ENCODE measurements around the gene DOCK3.
"Not testable (repeated sequence)": the region's sequence is repeated elsewhere in the genome, so short reads cannot be mapped to it uniquely, and the experiment has no call there.

The DOCK3 gene

DNA sequence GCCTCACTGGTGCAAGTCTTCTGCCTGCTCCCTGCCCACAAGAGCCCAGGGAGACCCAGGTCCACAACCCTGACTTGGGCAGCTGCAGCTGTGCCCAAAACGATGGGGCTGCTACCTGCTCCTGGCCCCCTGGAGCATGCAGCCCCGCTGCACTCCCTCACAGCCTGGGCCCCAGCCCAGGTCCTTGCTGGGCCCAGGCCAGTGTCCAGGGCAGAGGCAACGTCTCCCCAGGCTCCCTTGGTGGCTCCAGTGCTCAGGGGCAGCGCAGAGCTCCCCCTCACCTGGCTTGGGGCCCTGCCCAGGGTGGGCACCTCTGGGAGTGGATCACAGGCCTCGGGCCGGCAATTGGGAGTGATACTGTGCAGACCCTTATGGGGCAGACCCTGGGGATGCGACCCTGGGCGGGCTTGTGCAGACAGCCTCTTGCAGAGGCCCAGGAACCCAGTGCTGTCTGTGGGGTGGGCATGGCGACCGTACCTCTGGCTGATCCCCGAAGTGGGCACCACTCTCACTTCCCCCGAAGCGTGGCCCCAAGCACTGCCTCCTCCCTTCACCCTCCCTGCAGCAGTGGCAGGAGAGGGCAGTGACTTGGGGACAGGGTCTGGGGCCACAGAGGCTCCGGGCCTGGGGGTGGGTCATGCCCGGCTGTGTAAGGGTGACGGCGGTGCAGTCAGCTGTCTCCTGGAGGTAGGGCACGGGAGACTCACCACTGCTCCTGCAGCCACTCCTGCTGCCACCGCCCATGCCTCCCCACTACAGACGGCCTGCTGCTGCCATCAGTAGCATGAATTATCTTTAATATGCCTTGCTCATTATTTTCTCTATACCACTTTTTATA, 255.9 kb downstream of the DOCK3 start:
- TF ChIP-seq, protein P1, sequence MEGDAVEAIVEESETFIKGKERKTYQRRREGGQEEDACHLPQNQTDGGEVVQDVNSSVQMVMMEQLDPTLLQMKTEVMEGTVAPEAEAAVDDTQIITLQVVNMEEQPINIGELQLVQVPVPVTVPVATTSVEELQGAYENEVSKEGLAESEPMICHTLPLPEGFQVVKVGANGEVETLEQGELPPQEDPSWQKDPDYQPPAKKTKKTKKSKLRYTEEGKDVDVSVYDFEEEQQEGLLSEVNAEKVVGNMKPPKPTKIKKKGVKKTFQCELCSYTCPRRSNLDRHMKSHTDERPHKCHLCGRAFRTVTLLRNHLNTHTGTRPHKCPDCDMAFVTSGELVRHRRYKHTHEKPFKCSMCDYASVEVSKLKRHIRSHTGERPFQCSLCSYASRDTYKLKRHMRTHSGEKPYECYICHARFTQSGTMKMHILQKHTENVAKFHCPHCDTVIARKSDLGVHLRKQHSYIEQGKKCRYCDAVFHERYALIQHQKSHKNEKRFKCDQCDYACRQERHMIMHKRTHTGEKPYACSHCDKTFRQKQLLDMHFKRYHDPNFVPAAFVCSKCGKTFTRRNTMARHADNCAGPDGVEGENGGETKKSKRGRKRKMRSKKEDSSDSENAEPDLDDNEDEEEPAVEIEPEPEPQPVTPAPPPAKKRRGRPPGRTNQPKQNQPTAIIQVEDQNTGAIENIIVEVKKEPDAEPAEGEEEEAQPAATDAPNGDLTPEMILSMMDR (IDR thresholded peaks at IDR 0.05; ENCODE audit: control insufficient read depth, insufficient read depth, low read depth, low read length, missing control alignments): no peak
- H3K4me3 ChIP-seq (ENCODE audit: control insufficient read depth, low read depth, low read length): no peak overlapping the region
- DNase-seq (ENCODE audit: low read depth): no peak

GRCh38 chr3:50932918-50933317, 258.2 kb downstream of the DOCK3 start:
- DNase-seq (ENCODE audit: low read depth); H3K4me3 ChIP-seq (ENCODE audit: control insufficient read depth, low read depth, low read length): not testable (repeated sequence)

GRCh38 chr3:50936389-50936788, 261.7 kb downstream of the DOCK3 start:
- H3K4me3 ChIP-seq (ENCODE audit: control insufficient read depth, low read depth, low read length): no peak overlapping the region
- DNase-seq (ENCODE audit: low read depth): no peak
- TF ChIP-seq, protein P1 (IDR thresholded peaks at IDR 0.05; ENCODE audit: control insufficient read depth, insufficient read depth, low read depth, low read length, missing control alignments): no peak

- no peak overlapping the region for H3K4me3 ChIP-seq (ENCODE audit: control insufficient read depth, low read depth, low read length)
- TF ChIP-seq, protein P1 (IDR thresholded peaks at IDR 0.05; ENCODE audit: control insufficient read depth, insufficient read depth, low read depth, low read length, missing control alignments): no peak
- no peak for DNase-seq (ENCODE audit: low read depth)
Observed at GRCh38 chr3:50947419-50947818, 272.7 kb downstream of the DOCK3 start.

DNA sequence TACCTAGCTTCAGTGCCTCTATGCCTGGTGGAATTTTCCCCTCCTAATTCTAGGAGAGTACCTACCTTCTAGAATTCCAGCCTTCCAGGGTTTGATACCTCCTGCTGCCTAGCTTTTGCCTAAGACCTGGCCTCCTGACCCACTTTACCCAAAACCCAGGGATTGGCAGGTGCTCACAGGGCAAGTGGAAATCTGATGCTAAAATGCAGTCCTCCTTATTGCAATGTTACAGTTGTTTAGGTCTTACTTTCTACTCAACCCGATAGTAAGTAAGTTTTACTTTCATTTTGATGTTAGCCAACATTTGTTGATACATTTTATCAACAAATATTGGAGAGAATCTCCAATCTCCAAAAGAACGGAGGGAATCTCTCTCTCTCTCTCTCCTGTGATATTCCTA, 275.9 kb downstream of the DOCK3 start:
- TF ChIP-seq, protein P1 (IDR thresholded peaks at IDR 0.05; ENCODE audit: control insufficient read depth, insufficient read depth, low read depth, low read length, missing control alignments): no peak
- no peak for DNase-seq (ENCODE audit: low read depth)
- no peak overlapping the region for H3K4me3 ChIP-seq (ENCODE audit: control insufficient read depth, low read depth, low read length)

DNA sequence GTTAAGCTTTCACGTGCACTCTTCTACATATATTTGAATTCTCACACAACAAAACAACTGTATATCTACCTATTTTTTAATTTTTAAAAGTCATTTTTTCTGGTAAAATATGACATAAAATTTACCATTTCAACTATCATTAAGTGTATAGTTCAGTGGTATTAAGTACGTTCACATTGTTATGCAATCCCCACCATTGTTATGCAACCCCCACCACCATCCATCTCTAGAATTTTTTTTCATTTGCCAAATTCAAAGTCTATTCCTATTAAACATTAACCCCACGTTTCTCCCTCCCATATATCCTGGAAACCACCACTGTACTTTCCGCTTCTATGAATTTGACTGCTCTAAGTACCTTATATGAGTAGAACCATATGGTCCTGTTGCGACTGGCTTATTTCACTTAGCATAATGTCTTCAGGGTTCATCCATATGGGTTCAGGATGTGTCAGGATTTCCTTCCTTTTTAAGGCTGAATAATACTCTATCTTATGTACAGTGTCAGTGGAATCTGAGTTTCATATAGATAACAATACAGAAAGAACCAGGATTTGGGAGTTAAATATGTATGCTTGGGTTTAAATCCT, 279.2 kb downstream of the DOCK3 start:
- no peak for DNase-seq (ENCODE audit: low read depth)
- H3K4me3 ChIP-seq (ENCODE audit: control insufficient read depth, low read depth, low read length): no peak overlapping the region
- TF ChIP-seq, protein P1 (IDR thresholded peaks at IDR 0.05; ENCODE audit: control insufficient read depth, insufficient read depth, low read depth, low read length, missing control alignments): no peak

DNA sequence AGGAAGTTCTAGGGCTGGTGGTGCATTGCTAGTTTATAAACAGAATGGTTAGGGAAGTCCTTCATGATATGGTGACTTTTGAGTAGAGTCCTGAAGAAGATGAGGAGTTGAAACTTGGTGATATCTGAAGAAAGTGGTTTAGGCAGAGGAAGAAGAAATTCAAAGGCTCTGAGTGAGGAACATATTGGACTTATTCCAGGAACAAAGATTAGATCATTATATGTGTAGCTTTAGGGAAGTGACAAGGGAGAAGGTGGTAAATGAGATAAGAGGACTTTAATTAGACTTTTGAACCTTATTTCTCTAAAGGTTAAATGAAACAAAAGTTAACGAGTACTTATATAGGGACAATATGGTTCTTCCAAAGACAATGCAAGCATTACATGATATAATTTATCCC, 286.7 kb downstream of the DOCK3 start:
- DNase-seq (ENCODE audit: low read depth): no peak
- no peak overlapping the region for H3K4me3 ChIP-seq (ENCODE audit: control insufficient read depth, low read depth, low read length)
- TF ChIP-seq, protein P1 (IDR thresholded peaks at IDR 0.05; ENCODE audit: control insufficient read depth, insufficient read depth, low read depth, low read length, missing control alignments): no peak

All from AG09309 (cell line).